Aorta (tissue), 5 donors: Measurements from ENCODE around the gene C10orf95. TPM values are rescaled to one million over a fixed set of nuclear protein-coding genes. Genes with fewer than 3 reads are reported as not detected.

Experiments used
- ATAC-seq: fragments of 200-7000 bp; cut with Tn5 transposase; one replicate; pipeline ENCODE4 v1.9.1; 2022; ENCODE audit warnings: moderate library complexity; ENCODE audit not compliant: low FRiP score
- DNase-seq, 2 donors: peaks; one replicate each; pipeline ENCODE4 v3.0.0-alpha.2; 2020
- H3K27ac ChIP-seq, 2 donors: one replicate each; pipeline ENCODE4 v1.5.1; 2013; ENCODE audit warnings: low read length in 2 of 2, mild to moderate bottlenecking in 2 of 2, moderate library complexity in 2 of 2, control low read depth in 1 of 2, inconsistent platforms in 1 of 2, low read depth in 1 of 2
- H3K27me3 ChIP-seq, 2 donors: one replicate each; pipeline ENCODE4 v1.6.1; 2013; ENCODE audit warnings: control low read depth in 1 of 2, low read length in 1 of 2, mild to moderate bottlenecking in 1 of 2, moderate library complexity in 1 of 2; ENCODE audit not compliant: insufficient read depth in 2 of 2, control insufficient read depth in 1 of 2
- H3K36me3 ChIP-seq, 2 donors: one replicate each; pipeline ENCODE4 v1.6.1; 2013; ENCODE audit warnings: control low read depth in 1 of 2, low read length in 1 of 2, mild to moderate bottlenecking in 1 of 2; ENCODE audit not compliant: insufficient read depth in 2 of 2, control insufficient read depth in 1 of 2
- H3K4me1 ChIP-seq, 2 donors: one replicate each; pipeline ENCODE4 v1.6.1; 2013; ENCODE audit warnings: low read length in 2 of 2, control low read depth in 1 of 2, mild to moderate bottlenecking in 1 of 2, moderate library complexity in 1 of 2; ENCODE audit not compliant: insufficient read depth in 2 of 2, control insufficient read depth in 1 of 2
- H3K4me3 ChIP-seq, 2 donors: one replicate each; pipeline ENCODE4 v1.5.1; 2013; ENCODE audit warnings: low read length in 2 of 2, control low read depth in 1 of 2, mild to moderate bottlenecking in 1 of 2
- H3K9me3 ChIP-seq: one replicate; pipeline ENCODE4 v1.6.1; 2013; ENCODE audit warnings: mild to moderate bottlenecking, low read length; ENCODE audit not compliant: control insufficient read depth
- WGBS, 2 donors: extraction: QIAGEN DNeasy Blood & Tissue Kit; methylation state at CpG; one replicate each; pipeline ENCODE4 v1.1.7; 2013; 5-methylcytosine and 5-hydroxymethylcytosine counted together
- intact Hi-C, 2 donors: fragments of 100-400 bp; cut with DNase I; formaldehyde crosslinking; loops; one replicate each; pipeline versions ENCODE4 v1.14.2 to v1.15.0; 2022
- microRNA-seq, 2 donors: library from miRNA; unstranded; fragments of <30 nt; microRNA quantifications; one replicate each; pipeline ENCODE4 v1.2.0, GENCODE V29; 2020
- polyA plus RNA-seq, 2 donors: library from polyadenylated mRNA; stranded (reverse); fragments of 200-250 nt; gene quantifications; one replicate each; pipeline ENCODE4 v1.2.3, GENCODE V29; 2013
- total RNA-seq, 2 donors: library from RNA; stranded (reverse); fragmentation: NEBNext Ultra II Directional; extraction: Animal tissue kit (Norgen Biotek cat#: 25700); gene quantifications; one replicate each; pipeline ENCODE4 v1.2.1, GENCODE V29; 2021
- donor health status: healthy with polysubstance abuse.
- donor health status: Bipolar disorder and iron deficiency.
- donor health status: DM: no; HTN: no; CAD: no.
- donor health status: DM: no; HTN: no; CAD: no.
- donor health status: DM: yes; HTN: yes; CAD: no.

C10orf95 gene
- total and polyA plus RNA-seq, 4 donors: 0.36 TPM; not detected in 3

DNA sequence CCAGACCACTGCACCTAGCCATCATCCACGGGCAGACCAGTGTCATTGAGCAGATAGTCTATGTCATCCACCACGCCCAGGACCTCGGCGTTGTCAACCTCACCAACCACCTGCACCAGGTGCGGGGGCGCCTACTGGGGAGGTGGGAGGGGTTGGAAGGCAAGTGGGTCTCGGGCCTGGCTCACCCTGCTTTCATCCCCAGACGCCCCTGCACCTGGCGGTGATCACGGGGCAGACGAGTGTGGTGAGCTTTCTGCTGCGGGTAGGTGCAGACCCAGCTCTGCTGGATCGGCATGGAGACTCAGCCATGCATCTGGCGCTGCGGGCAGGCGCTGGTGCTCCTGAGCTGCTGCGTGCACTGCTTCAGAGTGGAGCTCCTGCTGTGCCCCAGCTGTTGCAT is 51.3 kb downstream of the C10orf95 start:
- Histone ChIP-seq H3K27me3 (no peaks in the 10 kb centered on the region), H3K27ac (no peak overlapping the region), H3K9me3 (no peaks in the 10 kb centered on the region), H3K4me3 (no peak overlapping the region), H3K4me1 (no peaks in the 10 kb centered on the region), H3K36me3 (no peaks in the 10 kb centered on the region)
- ATAC-seq (no peak), DNase-seq (no peak)
- intact Hi-C loops: loop anchor here in 1 of 2 donors (2.0 kb wide), 1 partner anchor 171 kb away; no protein-coding TSS in a partner anchor
- 81 to 82% methylated on average over 17 of the region's 17 CpGs for WGBS, 2 donors

Small RNA genes lying within 50 kb of the gene (microRNA-seq; reads per million reads assigned to microRNA genes)
- gene MIR146B: 1,771 to 4,055 reads per million in 2 donors

Other genes with a start within 250 kb of the C10orf95 start
- gene ELOVL3, start 225.2 kb downstream of the C10orf95 start, total RNA-seq: not detected
- gene ELOVL3, start 225.2 kb downstream of the C10orf95 start, polyA plus RNA-seq: not detected
- gene PITX3, start 210.0 kb downstream of the C10orf95 start, total RNA-seq: not detected
- under 1 TPM in 1 of 2 donors, not detected in 1; 0.13 TPM for gene PITX3, start 210.0 kb downstream of the C10orf95 start, polyA plus RNA-seq
- gene GBF1, start 206.0 kb downstream of the C10orf95 start, total RNA-seq: 10 to 100 TPM; 41.9 to 44.0 TPM
- gene GBF1, start 206.0 kb downstream of the C10orf95 start, polyA plus RNA-seq: 10 to 100 TPM in 1 of 2 donors, 1 to 10 TPM in 1; 7.1 to 23.3 TPM
- 10 to 100 TPM; 48.4 to 63.3 TPM for gene NFKB2, start 55.8 kb downstream of the C10orf95 start, total RNA-seq
- gene NFKB2, start 55.8 kb downstream of the C10orf95 start, polyA plus RNA-seq: 10 to 100 TPM in 1 of 2 donors, 1 to 10 TPM in 1; 9.8 to 43.4 TPM
- gene PSD, start 32.8 kb downstream of the C10orf95 start, total RNA-seq: 1 to 10 TPM in 1 of 2 donors, under 1 TPM in 1; 0.16 to 1.4 TPM
- gene PSD, start 32.8 kb downstream of the C10orf95 start, polyA plus RNA-seq: under 1 TPM; 0.25 to 0.33 TPM
- gene FBXL15, start 30.7 kb downstream of the C10orf95 start, total RNA-seq: 10 to 100 TPM in 1 of 2 donors, 1 to 10 TPM in 1; 8.7 to 12.1 TPM
- gene FBXL15, start 30.7 kb downstream of the C10orf95 start, polyA plus RNA-seq: 10 to 100 TPM in 1 of 2 donors, 1 to 10 TPM in 1; 7.0 to 30.5 TPM
- 10 to 100 TPM; 40.6 to 48.2 TPM for gene CUEDC2, start 19.0 kb downstream of the C10orf95 start, total RNA-seq
- 10 to 100 TPM; 55.3 to 80.2 TPM for gene CUEDC2, start 19.0 kb downstream of the C10orf95 start, polyA plus RNA-seq
- 10 to 100 TPM; 91.6 to 92.9 TPM for gene ACTR1A, start 51.2 kb upstream of the C10orf95 start, total RNA-seq
- gene ACTR1A, start 51.2 kb upstream of the C10orf95 start, polyA plus RNA-seq: 10 to 100 TPM; 46.8 to 75.2 TPM
- gene SUFU, start 52.4 kb upstream of the C10orf95 start, total RNA-seq: 10 to 100 TPM; 11.3 to 24.0 TPM
- gene SUFU, start 52.4 kb upstream of the C10orf95 start, polyA plus RNA-seq: 1 to 10 TPM; 2.3 to 4.5 TPM
- gene TRIM8, start 192.9 kb upstream of the C10orf95 start, total RNA-seq: 100 to 1,000 TPM; 126 to 189 TPM
- gene TRIM8, start 192.9 kb upstream of the C10orf95 start, polyA plus RNA-seq: 10 to 100 TPM; 40.6 to 72.4 TPM